ENCODE results near the gene DNAJA3.

DNAJA3 gene

GRCh38 chr16:4425378-4426020 lies at the start of gene DNAJA3:
TSS of gene DNAJA3 (plus strand) at chr16:4425868. CDS start at chr16:4425882, 14 bp downstream.
- in situ Hi-C loops (cut with HindIII; ENCODE audit: low sequenced_read_pairs): no loop called here

GRCh38 chr16:4376126-4376892 lies 49.4 kb upstream of the DNAJA3 start:
- in situ Hi-C loops (cut with HindIII; ENCODE audit: low sequenced_read_pairs): no loop called here

- in situ Hi-C loops (cut with HindIII; ENCODE audit: low sequenced_read_pairs): no loop called here
Observed at GRCh38 chr16:4376893-4377572, 48.6 kb upstream of the DNAJA3 start.

GRCh38 chr16:4377573-4378154 lies 48.0 kb upstream of the DNAJA3 start:
- in situ Hi-C loops (cut with HindIII; ENCODE audit: low sequenced_read_pairs): no loop called here

GRCh38 chr16:4378161-4378666 lies 47.5 kb upstream of the DNAJA3 start:
- in situ Hi-C loops (cut with HindIII; ENCODE audit: low sequenced_read_pairs): no loop called here

- in situ Hi-C loops (cut with HindIII; ENCODE audit: low sequenced_read_pairs): no loop called here
Observed at GRCh38 chr16:4378999-4379690, 46.5 kb upstream of the DNAJA3 start.

- in situ Hi-C loops (cut with HindIII; ENCODE audit: low sequenced_read_pairs): no loop called here
Observed at GRCh38 chr16:4380119-4381063, 45.3 kb upstream of the DNAJA3 start.

GRCh38 chr16:4381072-4381934 lies 44.4 kb upstream of the DNAJA3 start:
- in situ Hi-C loops (cut with HindIII; ENCODE audit: low sequenced_read_pairs): no loop called here

- in situ Hi-C loops (cut with HindIII; ENCODE audit: low sequenced_read_pairs): no loop called here
Observed at GRCh38 chr16:4381935-4382794, 43.5 kb upstream of the DNAJA3 start.

- in situ Hi-C loops (cut with HindIII; ENCODE audit: low sequenced_read_pairs): no loop called here
Observed at GRCh38 chr16:4382795-4383357, 42.8 kb upstream of the DNAJA3 start.

- in situ Hi-C loops (cut with HindIII; ENCODE audit: low sequenced_read_pairs): no loop called here
Observed at GRCh38 chr16:4383591-4384444, 41.9 kb upstream of the DNAJA3 start.

GRCh38 chr16:4384509-4384942 lies 41.1 kb upstream of the DNAJA3 start:
- in situ Hi-C loops (cut with HindIII; ENCODE audit: low sequenced_read_pairs): no loop called here

GRCh38 chr16:4385066-4385788 lies 40.4 kb upstream of the DNAJA3 start:
- in situ Hi-C loops (cut with HindIII; ENCODE audit: low sequenced_read_pairs): no loop called here

- in situ Hi-C loops (cut with HindIII; ENCODE audit: low sequenced_read_pairs): no loop called here
Observed at GRCh38 chr16:4385789-4386450, 39.7 kb upstream of the DNAJA3 start.

- in situ Hi-C loops (cut with HindIII; ENCODE audit: low sequenced_read_pairs): no loop called here
Observed at GRCh38 chr16:4386451-4386805, 39.2 kb upstream of the DNAJA3 start.
